Upper lobe of left lung (tissue), 6 donors: Measurements from ENCODE around the gene CEP72. TPM values are rescaled to one million over a fixed set of nuclear protein-coding genes. Genes with fewer than 3 reads are reported as not detected.
"Not testable (repeated sequence)": the region's sequence is repeated elsewhere in the genome, so short reads cannot be mapped to it uniquely, and the experiment has no call there.

Experiments used
- ATAC-seq, 2 donors: fragments of 200-7000 bp; cut with Tn5 transposase; one replicate each; pipeline ENCODE4 v1.9.1; 2022; ENCODE audit warnings: mild to moderate bottlenecking in 2 of 2, moderate library complexity in 2 of 2; ENCODE audit not compliant: low FRiP score in 2 of 2
- DNase-seq, 2 donors: peaks; one replicate each; pipeline ENCODE4 v3.0.0-alpha.2; 2019 to 2020
- H3K27ac ChIP-seq, 4 donors: fragments of 200-600 bp; sonication (generic); one replicate each; pipeline ENCODE4 v1.5.1; 2016 to 2019
- H3K27me3 ChIP-seq, 4 donors: fragments of 200-600 bp; sonication (generic); one replicate each; pipeline ENCODE4 v1.5.1; 2017 to 2019
- H3K36me3 ChIP-seq, 4 donors: fragments of 200-600 bp; sonication (generic); one replicate each; pipeline ENCODE4 v1.5.1; 2016 to 2019
- H3K4me1 ChIP-seq, 4 donors: fragments of 200-600 bp; sonication (generic); one replicate each; pipeline ENCODE4 v1.5.1; 2018 to 2019
- H3K4me3 ChIP-seq, 4 donors: fragments of 200-600 bp; sonication (generic); one replicate each; pipeline ENCODE4 v1.5.1; 2017 to 2019; ENCODE audit warnings: mild to moderate bottlenecking in 2 of 4, moderate library complexity in 1 of 4
- H3K9me3 ChIP-seq, 4 donors: fragments of 200-600 bp; sonication (generic); one replicate each; pipeline ENCODE4 v1.5.1; 2018 to 2019
- CTCF ChIP-seq, 6 experiments: fragments of 450-650 bp in 4 of 6; fragments of 200-600 bp in 2 of 6; sonication (generic) in 2 of 6; IDR thresholded peaks; one replicate each; pipeline ENCODE4 v1.5.1; 2016 to 2019; ENCODE audit warnings: antibody characterized with exemption in 6 of 6
- EP300 ChIP-seq, 4 donors: sonication (generic); formaldehyde crosslinking; IDR thresholded peaks; one replicate each; pipeline ENCODE4 v1.5.1; 2017; ENCODE audit warnings: antibody characterized with exemption in 4 of 4, control low read depth in 2 of 4
- POLR2A ChIP-seq, 4 donors: fragments of 450-650 bp; IDR thresholded peaks; one replicate each; pipeline ENCODE4 v1.5.1; 2016 to 2017; ENCODE audit warnings: antibody characterized with exemption in 4 of 4, mild to moderate bottlenecking in 2 of 4
- POLR2AphosphoS5 ChIP-seq, 2 donors: sonication (generic); formaldehyde crosslinking; IDR thresholded peaks; one replicate each; pipeline ENCODE4 v1.5.1; 2017; ENCODE audit warnings: antibody characterized with exemption in 2 of 2
- WGBS, 2 donors: methylation state at CpG; one replicate each; pipeline ENCODE4 v1.1.5; 2017 to 2018; 5-methylcytosine and 5-hydroxymethylcytosine counted together
- total RNA-seq, 6 donors: library from RNA; depleted of rRNA in 4 of 6; stranded (reverse); fragments of >200 nt in 4 of 6; gene quantifications; one replicate each; pipeline versions ENCODE4 v1.1.0 to v1.2.1, GENCODE V29; 2016 to 2021
- donor health status: DM: no; HTN: no; CAD: no; lungs with moderate emphysema.
- donor health status: DM: no; HTN: yes; CAD: no; lungs with severe emphysema.

The CEP72 gene
- total RNA-seq, 6 donors from 2014 or later: 6.8 to 21.0 (median 9.4) TPM

DNA sequence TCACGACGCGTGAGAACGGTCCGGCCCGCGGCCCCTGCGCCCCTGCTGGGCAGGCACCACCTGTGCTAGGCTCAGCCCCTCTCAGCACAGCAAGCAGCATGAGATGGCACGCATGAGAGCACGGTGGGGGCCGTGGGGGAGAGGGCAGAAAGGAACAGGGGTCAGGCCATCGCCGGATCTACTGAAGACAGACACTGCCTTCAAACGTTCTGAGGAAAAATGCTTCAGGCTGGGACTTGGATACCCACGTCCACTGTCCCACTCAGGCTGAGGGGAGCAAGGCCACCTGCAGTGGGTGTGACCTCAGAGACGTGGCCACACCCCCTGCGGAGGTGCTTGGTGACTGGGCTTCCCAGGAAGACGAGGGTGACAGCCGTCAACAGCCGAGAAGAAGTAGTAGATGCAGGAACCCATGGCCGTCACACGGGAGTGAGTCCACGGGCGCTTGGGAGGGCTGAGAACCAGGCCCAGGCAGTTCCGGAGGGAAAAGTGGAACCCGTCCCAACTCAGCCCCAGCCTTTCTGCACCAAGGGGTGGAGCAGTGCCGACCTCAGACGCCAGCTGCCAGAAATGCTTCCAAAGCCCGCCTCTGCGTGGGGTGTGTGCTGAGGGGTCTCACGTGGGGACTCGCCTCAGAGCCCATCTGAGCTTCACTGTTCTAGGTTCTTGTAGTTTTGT, 68.1 kb downstream of the CEP72 start:
- ATAC-seq: not testable (repeated sequence)
- 85 to 89% methylated on average over 3 to 4 of the region's 32 CpGs for WGBS, 2 donors

GRCh38 chr5:680836-681235, 68.7 kb downstream of the CEP72 start:
- H3K27ac ChIP-seq, H3K4me3 ChIP-seq, H3K36me3 ChIP-seq, H3K27me3 ChIP-seq, H3K4me1 ChIP-seq, ATAC-seq, H3K9me3 ChIP-seq: not testable (repeated sequence)
- 78 to 83% methylated on average over 13 of the region's 13 CpGs for WGBS, 2 donors
- peak in 1 of 2 donors; percentile 44 for DNase-seq

More for the DNA sequence above, 68.1 kb downstream of the CEP72 start:
- not testable (repeated sequence) for H3K27me3 ChIP-seq, H3K9me3 ChIP-seq, H3K4me1 ChIP-seq, H3K4me3 ChIP-seq, H3K27ac ChIP-seq, H3K36me3 ChIP-seq
- DNase-seq: peak in 1 of 2 donors; percentile 9

DNA sequence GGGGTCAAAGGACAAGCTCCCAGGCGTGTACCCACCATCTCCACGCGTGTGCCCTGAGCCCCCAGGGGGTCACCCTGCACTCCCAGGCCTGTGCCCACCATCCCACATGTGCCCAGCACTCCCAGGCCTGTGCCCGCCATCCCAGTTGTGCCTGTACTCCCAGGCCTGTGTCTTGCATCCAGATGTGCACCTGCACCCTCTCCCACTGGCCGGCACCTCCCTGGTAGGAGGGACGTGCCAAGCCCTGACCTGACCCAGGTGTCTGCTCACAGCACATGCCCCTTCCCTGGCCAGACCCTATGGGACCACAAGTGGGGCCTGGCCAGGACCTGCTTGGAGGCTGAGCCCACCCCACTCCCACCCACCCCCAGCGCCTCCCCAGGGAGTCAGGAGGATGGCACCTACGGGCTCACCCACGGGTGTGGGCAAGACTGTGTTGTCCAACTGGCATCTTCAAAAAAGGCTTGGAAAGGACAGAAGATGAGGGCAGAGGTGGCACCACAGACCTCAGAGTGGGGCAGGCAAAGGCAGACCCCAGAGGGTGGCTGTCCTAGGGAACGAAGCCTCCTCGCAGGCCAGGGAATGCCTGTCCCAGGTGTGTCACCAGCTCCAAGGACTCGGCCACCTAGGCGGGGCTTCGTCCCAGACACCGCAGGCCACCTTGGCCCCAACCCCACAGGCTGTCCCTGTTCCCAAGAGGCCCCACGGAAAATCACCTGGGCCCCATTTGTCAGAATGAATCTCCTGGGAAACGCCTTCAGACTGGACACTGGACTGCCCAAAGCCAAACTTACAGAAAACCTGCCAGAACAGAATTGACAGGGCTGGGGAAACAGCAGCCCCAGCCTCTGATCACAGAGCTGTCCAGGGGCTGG, 69.4 kb downstream of the CEP72 start:
- H3K27ac ChIP-seq, ATAC-seq, H3K27me3 ChIP-seq, H3K4me1 ChIP-seq, H3K36me3 ChIP-seq, H3K9me3 ChIP-seq, H3K4me3 ChIP-seq: not testable (repeated sequence)
- WGBS, 2 donors: 75 to 87% methylated on average over 2 to 15 of the region's 17 CpGs
- peak; percentile 16 to 59 for DNase-seq

DNA sequence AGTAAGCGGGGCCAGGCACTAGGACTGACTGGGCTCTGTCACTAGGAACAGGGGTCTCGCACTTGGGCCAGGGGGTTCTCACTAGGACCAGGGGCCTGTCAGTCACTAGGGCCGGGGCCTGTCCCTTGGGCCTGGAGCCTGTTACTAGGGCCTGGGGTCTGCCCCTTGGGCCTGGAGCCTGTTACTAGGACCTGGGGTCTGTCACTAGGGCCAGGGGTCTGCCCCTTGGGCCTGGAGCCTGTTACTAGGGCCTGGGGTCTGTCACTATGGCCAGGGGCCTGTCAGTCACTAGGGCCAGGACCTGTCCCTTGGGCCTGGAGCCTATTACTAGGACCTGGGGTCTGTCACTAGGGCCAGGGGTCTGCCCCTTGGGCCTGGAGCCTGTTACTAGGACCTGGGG, 70.1 kb downstream of the CEP72 start:
- H3K9me3 ChIP-seq, H3K36me3 ChIP-seq, H3K4me1 ChIP-seq, H3K27ac ChIP-seq, H3K27me3 ChIP-seq, ATAC-seq, H3K4me3 ChIP-seq: not testable (repeated sequence)
- DNase-seq: peak in 1 of 2 donors; percentile 30
- no CpG with 5 or more reads among the region's 3 CpGs for WGBS, 2 donors

DNA sequence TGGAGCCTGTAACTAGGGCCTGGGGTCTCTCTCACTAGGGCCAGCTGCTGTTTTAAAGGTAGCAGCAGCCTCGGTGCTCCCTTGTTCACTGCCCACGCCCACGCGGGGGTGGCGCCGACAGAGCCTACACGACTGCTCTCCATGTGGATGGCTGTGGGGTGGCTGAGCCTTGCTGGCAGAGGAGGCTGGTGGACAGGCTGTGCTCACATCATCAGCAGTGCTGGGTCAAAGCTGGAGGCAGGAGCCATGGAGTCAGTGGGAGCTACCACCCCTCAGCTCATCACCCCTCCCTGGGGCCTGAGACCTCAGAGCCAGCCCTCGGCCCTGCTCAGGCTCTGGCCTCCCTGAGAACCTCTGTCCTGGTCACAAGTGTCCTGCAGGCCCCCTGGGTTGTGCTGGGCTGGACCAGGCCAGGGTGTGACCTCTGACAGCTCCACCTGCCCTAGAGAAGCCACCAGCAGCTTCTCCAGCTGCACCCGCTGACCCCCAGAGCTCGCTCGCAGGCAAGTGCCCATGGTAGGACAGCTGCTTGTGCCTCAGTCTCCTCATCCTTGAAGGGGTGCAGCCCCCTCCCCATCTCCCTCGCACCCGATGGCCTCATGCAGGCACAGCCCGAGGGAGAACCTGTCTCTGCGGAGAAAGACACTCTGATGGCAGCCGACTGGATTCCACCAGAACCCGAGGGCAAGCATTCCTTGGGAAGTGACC, 70.7 kb downstream of the CEP72 start:
- not testable (repeated sequence) for ATAC-seq
- 82 to 96% methylated on average over 11 to 16 of the region's 17 CpGs for WGBS, 2 donors
- peak in 1 of 2 donors; percentile 72 for DNase-seq

GRCh38 chr5:683551-684481, 71.7 kb downstream of the CEP72 start:
- no peak for TF ChIP-seq POLR2A (IDR thresholded peaks at IDR 0.05)
- TF ChIP-seq EP300 (IDR thresholded peaks at IDR 0.05): no peak
- no peak for TF ChIP-seq POLR2AphosphoS5 (IDR thresholded peaks at IDR 0.05)
- TF ChIP-seq CTCF (IDR thresholded peaks at IDR 0.05): no peak
- ATAC-seq (no peak), DNase-seq (peak; percentile 21 to 56)
- Histone ChIP-seq H3K4me1 (no peaks in the 10 kb centered on the region), H3K9me3 (no peaks in the 10 kb centered on the region), H3K36me3 (no peaks in the 10 kb centered on the region), H3K4me3 (no peak overlapping the region), H3K27ac (no peak overlapping the region), H3K27me3 (no peaks in the 10 kb centered on the region)
- 83 to 84% methylated on average over 20 to 23 of the region's 30 CpGs for WGBS, 2 donors

More for the DNA sequence above, 70.7 kb downstream of the CEP72 start:
- H3K4me3 ChIP-seq, H3K27ac ChIP-seq, H3K36me3 ChIP-seq, H3K9me3 ChIP-seq, H3K4me1 ChIP-seq, H3K27me3 ChIP-seq: not testable (repeated sequence)
